Nephron (organoid): ENCODE measurements around the gene ZNF764.
"Not testable (repeated sequence)": the region's sequence is repeated elsewhere in the genome, so short reads cannot be mapped to it uniquely, and the experiment has no call there.

Experiments
- H3K27ac Mint-ChIP-seq, 3 experiments: 2 replicates each; pipeline ENCODE4 v1.8.0; 2020; ENCODE audit warnings: mixed read lengths in 3 of 3, mild to moderate bottlenecking in 2 of 3, moderate library complexity in 1 of 3
- H3K27me3 Mint-ChIP-seq: 2 replicates; pipeline ENCODE4 v1.8.0; 2021; ENCODE audit warnings: low read depth, mild to moderate bottlenecking, moderate library complexity, mixed read lengths
- H3K36me3 Mint-ChIP-seq: 2 replicates; pipeline ENCODE4 v1.8.0; 2020; ENCODE audit warnings: low read depth, mixed read lengths
- H3K4me1 Mint-ChIP-seq: 2 replicates; pipeline ENCODE4 v1.8.0; 2020; ENCODE audit warnings: mixed read lengths
- H3K4me3 Mint-ChIP-seq, 3 experiments: 2 replicates each; pipeline ENCODE4 v1.8.0; 2020; ENCODE audit warnings: mild to moderate bottlenecking in 3 of 3, mixed read lengths in 3 of 3, moderate library complexity in 2 of 3
- H3K9me3 Mint-ChIP-seq: 2 replicates; pipeline ENCODE4 v1.8.0; 2020; ENCODE audit warnings: mixed read lengths
- TF ChIP-seq, protein P1 (sequence below), 3 experiments: fragments of 200-600 bp; sonication (generic); IDR thresholded peaks; one replicate each; pipeline ENCODE4 v1.5.0; 2021; ENCODE audit warnings: antibody characterized with exemption in 3 of 3; ENCODE audit not compliant: unreplicated experiment in 3 of 3

ZNF764 gene

GRCh38 chr16:30523768-30524574, 34.2 kb downstream of the ZNF764 start:
- Mint-ChIP-seq H3K27me3 (no peaks in the 10 kb centered on the region), H3K4me3 (peak overlapping the region; percentile 47 to 77 (median 60)), H3K9me3 (no peaks in the 10 kb centered on the region), H3K27ac (peak overlapping the region in 1 of 3 experiments; percentile 55), H3K4me1 (peaks cover 24% of the 10 kb centered on the region), H3K36me3 (peaks cover 10% of the 10 kb centered on the region)
- TF ChIP-seq, protein P1, sequence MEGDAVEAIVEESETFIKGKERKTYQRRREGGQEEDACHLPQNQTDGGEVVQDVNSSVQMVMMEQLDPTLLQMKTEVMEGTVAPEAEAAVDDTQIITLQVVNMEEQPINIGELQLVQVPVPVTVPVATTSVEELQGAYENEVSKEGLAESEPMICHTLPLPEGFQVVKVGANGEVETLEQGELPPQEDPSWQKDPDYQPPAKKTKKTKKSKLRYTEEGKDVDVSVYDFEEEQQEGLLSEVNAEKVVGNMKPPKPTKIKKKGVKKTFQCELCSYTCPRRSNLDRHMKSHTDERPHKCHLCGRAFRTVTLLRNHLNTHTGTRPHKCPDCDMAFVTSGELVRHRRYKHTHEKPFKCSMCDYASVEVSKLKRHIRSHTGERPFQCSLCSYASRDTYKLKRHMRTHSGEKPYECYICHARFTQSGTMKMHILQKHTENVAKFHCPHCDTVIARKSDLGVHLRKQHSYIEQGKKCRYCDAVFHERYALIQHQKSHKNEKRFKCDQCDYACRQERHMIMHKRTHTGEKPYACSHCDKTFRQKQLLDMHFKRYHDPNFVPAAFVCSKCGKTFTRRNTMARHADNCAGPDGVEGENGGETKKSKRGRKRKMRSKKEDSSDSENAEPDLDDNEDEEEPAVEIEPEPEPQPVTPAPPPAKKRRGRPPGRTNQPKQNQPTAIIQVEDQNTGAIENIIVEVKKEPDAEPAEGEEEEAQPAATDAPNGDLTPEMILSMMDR (IDR thresholded peaks at IDR 0.05; ENCODE audit: unreplicated experiment in 3 of 3) = no peak

DNA sequence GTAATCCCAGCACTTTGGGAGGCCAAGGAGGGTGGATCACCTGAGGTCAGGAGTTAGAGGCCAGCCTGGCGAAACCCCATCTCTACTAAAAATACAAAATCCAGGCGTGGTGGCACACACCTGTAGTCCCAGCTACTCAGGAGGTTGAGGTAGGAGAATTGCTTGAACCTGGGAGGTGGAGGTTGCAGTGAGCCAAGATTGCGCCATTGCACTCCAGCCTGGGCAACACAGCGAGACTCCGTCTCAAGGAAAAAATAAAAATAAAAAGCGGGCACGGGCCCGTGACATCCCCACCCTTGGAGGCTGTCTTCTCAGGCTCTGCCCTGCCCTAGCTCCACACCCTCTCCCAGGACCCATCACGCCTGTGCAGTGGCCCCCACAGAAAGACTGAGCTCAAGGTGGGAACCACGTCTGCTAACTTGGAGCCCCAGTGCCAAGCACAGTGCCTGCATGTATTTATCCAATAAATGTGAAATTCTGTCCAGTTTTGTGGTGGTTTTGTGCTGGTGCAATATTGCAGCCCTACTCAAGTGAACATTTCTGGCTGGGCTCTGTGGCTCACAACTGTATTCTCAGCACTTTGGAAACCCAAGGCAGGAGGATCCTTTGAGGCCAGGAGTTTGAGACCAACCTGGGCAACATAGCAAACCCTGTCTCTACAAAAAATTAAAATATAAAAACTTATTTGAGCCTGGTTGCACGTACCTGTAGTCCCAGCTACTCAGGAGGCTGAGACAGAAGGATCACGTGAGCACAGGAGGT, 35.3 kb downstream of the ZNF764 start:
- not testable (repeated sequence) for H3K36me3 Mint-ChIP-seq, H3K27me3 Mint-ChIP-seq, H3K9me3 Mint-ChIP-seq
- peaks cover 18% of the 10 kb centered on the region for H3K4me1 Mint-ChIP-seq
- H3K27ac Mint-ChIP-seq = peak overlapping the region in 2 of 3 experiments; percentile 48 to 89
- H3K4me3 Mint-ChIP-seq = peak overlapping the region; percentile 3 to 47 (median 42)

GRCh38 chr16:30521873-30522641, 36.1 kb downstream of the ZNF764 start:
- Mint-ChIP-seq H3K4me3 (peak overlapping the region; percentile 3 to 47 (median 42)), H3K27ac (peak overlapping the region; percentile 48 to 89 (median 71)), H3K4me1 (peaks cover 11% of the 10 kb centered on the region), H3K27me3 (peaks cover 9% of the 10 kb centered on the region), H3K36me3 (peaks cover 10% of the 10 kb centered on the region), H3K9me3 (no peaks in the 10 kb centered on the region)
- TF ChIP-seq, protein P1 (IDR thresholded peaks at IDR 0.05; ENCODE audit: unreplicated experiment in 3 of 3) = no peak

GRCh38 chr16:30521476-30521872, 36.7 kb downstream of the ZNF764 start:
- TF ChIP-seq, protein P1 (IDR thresholded peaks at IDR 0.05; ENCODE audit: unreplicated experiment in 3 of 3) = no peak
- Mint-ChIP-seq H3K4me1 (peaks cover 11% of the 10 kb centered on the region), H3K27me3 (peaks cover 9% of the 10 kb centered on the region), H3K4me3 (no peak overlapping the region), H3K27ac (peak overlapping the region; percentile 48 to 89 (median 71)), H3K9me3 (no peaks in the 10 kb centered on the region), H3K36me3 (peaks cover 10% of the 10 kb centered on the region)

- peak overlapping the region in 1 of 3 experiments; percentile 20 for H3K27ac Mint-ChIP-seq
- no peak overlapping the region for H3K4me3 Mint-ChIP-seq
- peaks cover 16% of the 10 kb centered on the region for H3K27me3 Mint-ChIP-seq
- peaks cover under 1% of the 10 kb centered on the region for H3K36me3 Mint-ChIP-seq
- TF ChIP-seq, protein P1 (IDR thresholded peaks at IDR 0.05; ENCODE audit: unreplicated experiment in 3 of 3) = no peak
- H3K9me3 Mint-ChIP-seq = no peaks in the 10 kb centered on the region
- H3K4me1 Mint-ChIP-seq = peaks cover 6% of the 10 kb centered on the region
Observed at GRCh38 chr16:30519120-30520049, 38.8 kb downstream of the ZNF764 start.
